ENCODE results near the gene PAPSS1.
A peak's percentile ranks its signal among the peaks of the same experiment; 100 is the strongest.
"Not testable (repeated sequence)": the region's sequence is repeated elsewhere in the genome, so short reads cannot be mapped to it uniquely, and the experiment has no call there.

PAPSS1 gene

DNA sequence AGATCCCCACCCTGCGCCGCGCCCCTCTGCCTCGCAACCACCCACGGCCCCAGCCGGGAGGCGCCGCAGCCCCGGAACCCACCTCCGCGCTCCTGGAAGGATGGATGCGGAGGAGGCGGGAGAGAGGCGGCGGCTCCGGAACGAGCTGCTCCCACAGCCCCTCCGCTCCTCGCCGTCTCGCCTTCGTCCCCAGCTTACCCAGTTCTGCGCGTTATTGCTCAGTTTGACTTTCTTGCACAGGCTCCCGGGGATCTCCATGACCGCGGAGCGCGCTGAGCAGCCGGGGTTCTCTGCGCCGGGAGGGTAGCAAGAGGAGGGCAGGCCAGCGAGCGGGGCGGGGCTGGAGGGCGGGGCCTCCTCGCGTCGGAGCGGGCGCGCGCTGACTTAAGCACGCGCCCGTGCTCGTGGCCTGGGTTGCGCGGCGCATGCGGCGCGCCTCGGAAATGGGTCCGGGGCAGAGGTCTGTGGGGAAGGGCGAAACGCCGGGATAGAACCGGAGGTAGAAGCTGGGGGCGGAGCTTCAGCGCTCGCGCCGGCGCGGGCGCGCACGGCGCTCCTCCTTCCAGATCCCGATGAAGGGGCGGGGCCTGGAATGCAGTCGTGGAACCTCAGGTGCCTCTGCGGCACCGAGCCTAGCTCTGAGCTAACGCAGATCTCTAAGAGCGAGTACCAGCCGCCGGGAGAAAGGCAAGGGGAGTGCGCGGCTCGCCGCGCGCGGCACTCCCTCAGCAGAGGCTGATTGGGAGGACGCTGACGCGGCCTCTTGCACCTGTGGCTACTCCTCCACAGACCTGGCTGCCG lies at the start of gene PAPSS1:
Gene PAPSS1 (minus strand): TSS at position 313 of the 801 bp plus-strand sequence. CDS start 55 bp downstream, at position 258.
- DNase-seq (ENCODE audit: low read depth): peak; percentile 92

GRCh38 chr4:107760281-107760947 lies 40.4 kb upstream of the PAPSS1 start:
- peak; percentile 3 for DNase-seq (ENCODE audit: low read depth)

DNA sequence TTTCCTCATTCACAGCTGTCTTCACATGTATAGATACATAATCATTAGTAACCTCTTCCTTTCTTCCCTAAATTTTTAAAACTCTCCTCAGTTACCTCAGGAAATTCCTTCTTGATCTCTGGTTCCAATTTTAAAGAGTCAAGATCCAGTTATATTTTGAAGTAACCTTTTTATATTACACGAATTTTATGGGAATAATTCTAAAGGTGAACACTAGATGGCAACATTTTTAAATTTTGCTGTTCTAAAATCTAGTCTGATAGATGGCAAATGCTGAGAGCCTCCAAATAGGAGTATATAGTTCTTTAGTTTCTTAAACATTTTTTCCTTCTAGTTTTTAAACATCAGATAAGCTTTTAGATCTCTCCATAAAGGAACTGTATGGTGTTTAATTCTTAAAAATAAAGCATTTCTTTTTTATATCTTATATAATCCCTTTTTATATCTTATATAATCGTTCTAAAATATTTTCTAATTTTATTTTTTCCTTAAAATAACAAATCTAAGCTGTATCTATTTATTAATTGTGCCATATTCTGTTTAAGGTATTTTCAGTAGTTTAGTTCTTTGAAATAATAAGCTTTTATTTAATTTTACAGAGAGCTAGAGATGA lies 37.9 kb upstream of the PAPSS1 start:
- DNase-seq (ENCODE audit: low read depth): peak; percentile 21

DNA sequence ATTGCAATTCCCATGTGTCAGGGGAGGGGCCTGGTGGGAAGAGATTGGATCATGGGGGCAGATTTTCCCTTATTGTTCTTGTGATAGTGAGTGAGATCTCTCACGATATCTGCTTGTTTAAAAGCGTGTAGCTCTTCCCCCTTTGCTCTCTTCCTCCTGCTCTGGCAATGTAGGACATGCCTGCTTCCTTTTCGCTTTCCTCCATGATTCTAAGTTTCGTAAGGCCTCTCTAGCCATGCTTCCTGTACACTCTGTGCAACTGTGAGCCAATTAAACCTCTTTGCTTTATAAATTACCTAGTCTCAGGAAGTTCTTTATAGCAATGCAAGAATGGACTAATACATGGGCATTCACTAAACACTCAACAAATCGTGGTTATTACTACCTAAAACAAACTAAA lies 37.2 kb upstream of the PAPSS1 start:
- no peak for DNase-seq (ENCODE audit: low read depth)

DNA sequence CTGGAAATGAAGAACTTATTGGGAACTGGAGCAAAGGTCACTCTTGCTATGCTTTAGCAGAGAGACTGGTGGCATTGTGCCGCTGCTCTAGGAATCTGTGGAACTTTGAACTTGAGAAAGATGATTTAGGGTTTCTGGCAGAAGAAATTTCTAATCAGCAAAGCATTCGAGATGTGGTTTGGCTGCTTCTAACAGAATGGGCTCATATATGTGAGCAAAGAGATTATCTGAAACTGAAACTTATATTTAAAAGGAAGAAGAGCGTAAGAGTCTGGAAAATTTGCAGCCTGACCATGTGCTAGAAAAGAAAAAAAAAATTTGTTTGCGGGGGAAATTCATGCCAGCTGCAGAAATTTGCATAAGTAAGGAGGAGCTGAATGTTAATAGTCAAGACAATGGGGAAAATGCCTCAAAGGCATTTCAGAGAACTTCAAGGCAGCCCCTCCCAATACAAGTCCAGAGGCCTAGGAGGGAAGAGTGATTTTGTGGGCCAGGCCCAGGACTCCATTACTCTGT lies 35.9 kb upstream of the PAPSS1 start:
- DNase-seq (ENCODE audit: low read depth): no peak

DNA sequence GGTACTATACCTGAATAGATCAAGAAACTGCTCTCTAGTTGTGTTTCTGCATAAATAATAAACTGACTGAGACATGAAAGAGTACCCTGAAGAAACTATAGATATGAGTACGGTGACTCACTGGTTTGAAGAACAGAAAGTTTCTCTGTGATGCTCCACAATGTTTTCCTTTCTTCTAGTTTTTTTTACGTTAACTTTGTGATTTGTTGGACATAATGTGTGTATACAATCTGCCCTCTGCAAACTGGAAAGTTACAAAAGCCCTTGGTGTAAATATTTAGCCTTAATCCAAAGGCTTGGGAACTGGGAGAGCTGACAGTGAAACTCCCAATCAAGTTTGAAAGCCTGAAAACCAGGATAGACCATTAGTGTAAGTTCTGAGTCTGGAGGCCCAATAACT lies 31.6 kb upstream of the PAPSS1 start:
- DNase-seq (ENCODE audit: low read depth): no peak

GRCh38 chr4:107747748-107748486 lies 27.9 kb upstream of the PAPSS1 start:
- DNase-seq (ENCODE audit: low read depth): no peak

DNA sequence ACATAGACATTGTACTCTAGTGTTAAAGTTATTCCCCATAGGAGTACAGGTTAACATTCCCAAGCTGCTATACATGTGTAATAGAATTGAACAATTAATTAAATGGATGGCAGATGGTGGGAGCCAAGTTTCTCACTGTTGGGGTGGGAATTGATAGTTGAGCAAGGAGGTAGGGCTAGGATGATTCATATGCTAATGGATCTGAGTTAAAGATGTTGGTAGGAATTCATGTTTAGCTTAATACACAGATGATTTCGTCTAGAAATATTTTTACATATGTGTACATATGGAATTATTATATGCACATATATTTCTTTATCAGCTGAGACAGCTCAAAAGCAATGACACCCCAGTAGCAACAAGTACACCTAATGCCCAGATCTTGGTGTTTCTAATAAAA lies 26.1 kb upstream of the PAPSS1 start:
- no peak for DNase-seq (ENCODE audit: low read depth)

GRCh38 chr4:107744532-107744931 lies 24.5 kb upstream of the PAPSS1 start:
- DNase-seq (ENCODE audit: low read depth): no peak

DNA sequence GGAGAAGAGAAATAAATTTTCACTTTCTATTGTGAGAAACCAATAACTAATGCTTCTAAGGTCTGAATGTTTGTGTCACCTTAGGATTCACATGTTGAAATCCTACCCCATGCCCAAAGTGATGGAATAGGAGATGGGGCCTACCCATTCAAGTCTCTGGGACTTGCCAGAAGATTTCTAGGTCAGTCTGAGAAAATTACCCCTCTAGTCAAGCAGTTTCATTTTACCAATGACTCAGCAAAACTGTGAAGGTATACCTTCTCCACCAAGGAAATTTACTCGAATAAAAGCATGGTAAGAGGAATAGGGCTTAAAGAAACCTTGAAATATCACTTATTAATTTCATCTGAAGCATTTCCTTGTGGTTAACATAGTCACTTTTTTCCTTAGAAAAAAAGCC lies 23.5 kb upstream of the PAPSS1 start:
- no peak for DNase-seq (ENCODE audit: low read depth)

DNA sequence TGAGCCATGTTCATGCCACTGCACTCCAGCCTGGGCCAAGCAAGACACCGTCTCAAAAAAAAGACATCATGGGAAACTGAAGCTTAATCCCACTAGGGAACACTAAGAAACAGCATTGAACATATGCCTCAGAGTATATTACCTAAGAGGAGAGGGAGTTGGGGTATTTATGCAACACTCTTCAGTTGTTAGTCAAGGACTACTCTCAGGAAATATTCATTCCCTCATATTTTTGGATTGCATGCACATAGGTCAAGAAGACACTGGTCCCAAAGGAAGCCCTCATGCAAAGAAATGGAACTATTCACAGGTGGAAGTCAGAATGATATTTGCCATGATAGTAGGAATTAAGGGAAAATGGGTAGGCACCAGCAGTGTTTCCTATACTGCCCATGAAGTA lies 22.8 kb upstream of the PAPSS1 start:
- no peak for DNase-seq (ENCODE audit: low read depth)

GRCh38 chr4:107742196-107742595 lies 22.2 kb upstream of the PAPSS1 start:
- DNase-seq (ENCODE audit: low read depth): no peak

GRCh38 chr4:107740950-107741701 lies 21.1 kb upstream of the PAPSS1 start:
- no peak for DNase-seq (ENCODE audit: low read depth)

DNA sequence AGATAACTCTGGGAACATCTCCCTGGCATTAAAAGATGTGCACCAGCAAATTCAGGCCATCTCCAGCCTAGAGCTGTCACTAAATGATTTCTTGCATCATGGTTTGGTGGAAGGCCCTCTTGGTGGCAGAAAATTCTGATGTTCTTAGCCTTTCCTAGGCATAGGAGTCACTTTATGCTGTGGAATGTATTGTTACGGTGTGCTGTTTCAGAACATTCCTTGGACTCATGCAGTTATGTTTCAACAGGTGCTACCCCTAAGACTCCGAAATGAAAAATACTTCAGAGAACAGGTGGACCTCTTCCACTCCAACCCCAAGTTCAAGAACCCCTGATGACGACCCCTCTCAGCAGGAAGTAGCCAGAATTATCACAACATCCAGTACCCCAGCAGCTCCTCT lies 20.3 kb upstream of the PAPSS1 start:
- DNase-seq (ENCODE audit: low read depth): no peak

GRCh38 chr4:107737450-107737849 lies 17.4 kb upstream of the PAPSS1 start:
- no peak for DNase-seq (ENCODE audit: low read depth)

DNA sequence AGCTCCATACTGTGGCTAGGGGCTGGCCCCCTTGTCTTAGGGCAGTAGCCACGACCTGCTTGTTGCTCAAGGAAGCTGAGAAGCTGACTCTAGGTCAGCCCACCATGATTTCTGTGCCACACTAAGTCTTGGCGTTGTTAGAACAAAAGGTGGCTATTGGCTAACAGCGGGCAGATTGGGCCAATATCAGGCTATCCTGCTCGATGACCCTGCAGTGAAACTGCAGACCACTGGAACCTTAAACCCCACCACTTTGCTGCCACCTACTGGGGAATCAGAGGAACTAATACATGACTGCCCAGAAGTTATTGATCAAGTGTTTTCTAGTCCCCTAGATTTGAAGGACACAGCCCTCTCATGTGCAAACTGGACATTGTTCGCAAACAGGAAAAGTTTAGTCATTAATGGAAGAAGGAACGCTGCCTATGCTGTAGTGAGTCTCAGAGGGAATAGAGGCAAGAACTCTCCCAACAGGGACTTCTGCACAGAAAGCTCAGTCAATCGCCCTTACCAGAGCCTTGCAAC lies 17.0 kb upstream of the PAPSS1 start:
- no peak for DNase-seq (ENCODE audit: low read depth)

GRCh38 chr4:107736037-107736436 lies 16.0 kb upstream of the PAPSS1 start:
- DNase-seq (ENCODE audit: low read depth): no peak

GRCh38 chr4:107734120-107734519 lies 14.1 kb upstream of the PAPSS1 start:
- DNase-seq (ENCODE audit: low read depth): no peak

DNA sequence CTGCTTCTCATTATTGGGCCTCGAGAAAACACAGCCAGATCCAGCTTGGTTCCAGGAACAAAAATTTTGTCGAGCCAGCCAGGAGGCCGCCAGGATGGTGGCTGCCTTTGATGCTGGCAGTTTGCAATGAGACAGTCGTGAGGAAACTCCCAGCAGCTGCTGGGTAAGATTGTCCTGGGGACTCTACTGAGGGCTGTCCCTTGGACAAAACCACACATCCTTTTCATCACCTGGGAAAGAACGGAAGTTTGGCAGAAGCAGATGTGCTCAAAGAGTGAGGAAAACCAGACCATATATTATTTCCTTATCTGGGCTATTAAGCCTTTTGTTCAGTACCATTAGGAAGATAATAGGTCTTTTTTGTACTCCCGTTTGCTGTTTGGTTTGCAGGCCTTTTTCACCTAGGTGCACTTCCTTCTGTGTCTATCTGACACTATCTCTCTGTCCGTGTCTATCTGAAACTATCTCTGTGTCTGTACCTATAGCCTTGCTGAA lies 13.4 kb upstream of the PAPSS1 start:
- DNase-seq (ENCODE audit: low read depth): no peak

DNA sequence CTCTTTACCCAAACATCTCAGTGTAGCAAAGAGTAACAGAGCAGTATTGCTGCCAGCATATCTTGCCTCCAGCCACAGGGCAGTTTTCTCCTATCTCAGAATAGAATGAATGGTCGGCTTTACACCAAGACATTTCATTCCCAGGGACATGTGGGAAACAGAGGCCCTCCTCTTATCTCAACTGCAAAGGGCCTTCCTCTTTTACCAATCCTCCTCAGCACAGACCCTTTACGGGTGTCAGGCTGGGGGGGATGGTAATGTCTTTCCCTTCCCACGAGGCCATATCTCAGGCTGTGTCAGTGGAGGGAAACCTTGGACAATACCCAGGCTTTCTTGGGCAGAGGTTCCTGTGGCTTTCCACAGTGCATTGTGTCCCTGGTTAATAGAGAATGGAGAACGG lies 9.0 kb upstream of the PAPSS1 start:
- DNase-seq (ENCODE audit: low read depth): not testable (repeated sequence)

Measured in fibroblast of the conjunctiva (primary cell).